OCI-LY3 (cell line): ENCODE measurements around the gene TPO.

ENCODE experiments used
- EZH2phosphoT487 ChIP-seq: fragments of 200-600 bp; shearing (Covaris generic); IDR thresholded peaks from 2 replicates; pipeline ENCODE4 v1.6.1; 2018; ENCODE audit warnings: antibody characterized with exemption, mixed run types, low read depth
- TF ChIP-seq, protein P1 (sequence below): fragments of 200-600, 300-600 bp; sonication (generic); IDR thresholded peaks from 2 replicates; pipeline ENCODE4 v1.5.1; 2014; ENCODE audit warnings: antibody characterized with exemption, low read length, low read depth

GRCh38 chr2:1453561-1453960 lies 40.3 kb downstream of the TPO start:
- TF ChIP-seq, protein P1, sequence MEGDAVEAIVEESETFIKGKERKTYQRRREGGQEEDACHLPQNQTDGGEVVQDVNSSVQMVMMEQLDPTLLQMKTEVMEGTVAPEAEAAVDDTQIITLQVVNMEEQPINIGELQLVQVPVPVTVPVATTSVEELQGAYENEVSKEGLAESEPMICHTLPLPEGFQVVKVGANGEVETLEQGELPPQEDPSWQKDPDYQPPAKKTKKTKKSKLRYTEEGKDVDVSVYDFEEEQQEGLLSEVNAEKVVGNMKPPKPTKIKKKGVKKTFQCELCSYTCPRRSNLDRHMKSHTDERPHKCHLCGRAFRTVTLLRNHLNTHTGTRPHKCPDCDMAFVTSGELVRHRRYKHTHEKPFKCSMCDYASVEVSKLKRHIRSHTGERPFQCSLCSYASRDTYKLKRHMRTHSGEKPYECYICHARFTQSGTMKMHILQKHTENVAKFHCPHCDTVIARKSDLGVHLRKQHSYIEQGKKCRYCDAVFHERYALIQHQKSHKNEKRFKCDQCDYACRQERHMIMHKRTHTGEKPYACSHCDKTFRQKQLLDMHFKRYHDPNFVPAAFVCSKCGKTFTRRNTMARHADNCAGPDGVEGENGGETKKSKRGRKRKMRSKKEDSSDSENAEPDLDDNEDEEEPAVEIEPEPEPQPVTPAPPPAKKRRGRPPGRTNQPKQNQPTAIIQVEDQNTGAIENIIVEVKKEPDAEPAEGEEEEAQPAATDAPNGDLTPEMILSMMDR, result no peak
- no peak for TF ChIP-seq EZH2phosphoT487
